GM12878 (cell line): Measurements from ENCODE around the gene LIMK1. TPM values are rescaled to one million over a fixed set of nuclear protein-coding genes. Genes with fewer than 3 reads are reported as not detected.

Source experiments
- ATAC-seq: fragments of 200-7000 bp; cut with Tn5 transposase; 3 replicates; pipeline ENCODE4 v1.9.1; 2020; ENCODE audit warnings: mild to moderate bottlenecking, moderate library complexity
- BruUV-seq: library from RNA; stranded (reverse); fragments of 400-500 nt; replicated peaks from 2 replicates; lab custom pipeline; 2021; lab: Mats Ljungman, UMichigan
- CTCF ChIA-PET: fragments of 300-600 bp; sonication (Branson Sonifier 250); formaldehyde crosslinking; extraction: SDS; loops from one replicate; lab custom pipeline; 2021; ENCODE audit warnings: inconsistent platforms; lab: Yijun Ruan, JAX
- POLR2A ChIA-PET: fragments of 350-600 bp; formaldehyde crosslinking; extraction: SDS; loops from one replicate; lab custom pipeline; 2021; ENCODE audit warnings: inconsistent platforms; lab: Charles Lee
- RAD21 ChIA-PET: fragments of 300-600 bp; sonication (Branson Sonifier 250); formaldehyde crosslinking; loops from one replicate; lab custom pipeline; 2023; ENCODE audit warnings: antibody characterized with exemption; ENCODE audit not compliant: unreplicated experiment; lab: Charles Lee
- SMC1A ChIA-PET: fragments of 300-600 bp; sonication (Branson Sonifier 250); formaldehyde crosslinking; loops from one replicate; lab custom pipeline; 2023; ENCODE audit not compliant: unreplicated experiment, uncharacterized antibody; lab: Charles Lee
- DNase-seq: peaks from one replicate; pipeline ENCODE4 v3.0.0-alpha.2; 2011; ENCODE audit warnings: low read depth, low spot score
- FAIRE-seq: peaks from 3 replicates; lab custom pipeline; 2011; peaks lifted over from hg19 to GRCh38; lab: Jason Lieb, UNC
- H2AFZ ChIP-seq: 2 replicates; pipeline ENCODE4 v1.6.0; 2011; ENCODE audit warnings: low read depth, low read length, control low read depth; ENCODE audit not compliant: control insufficient read depth
- H3K27ac ChIP-seq: 2 replicates; pipeline ENCODE4 v1.5.1; 2011; ENCODE audit warnings: control low read depth; ENCODE audit not compliant: control insufficient read depth, insufficient read depth
- H3K27me3 ChIP-seq, 2 experiments: replicated peaks in 1 of 2; 2 replicates each; pipeline versions ENCODE4 v1.6.0 to v1.6.1; 2011; ENCODE audit warnings: low read length in 1 of 2; ENCODE audit not compliant: control insufficient read depth in 2 of 2, insufficient read depth in 2 of 2
- H3K36me3 ChIP-seq, 2 experiments: 2 replicates each; pipeline ENCODE4 v1.5.1; 2011; ENCODE audit warnings: low read length in 1 of 2; ENCODE audit not compliant: control insufficient read depth in 2 of 2, insufficient read depth in 2 of 2
- H3K4me1 ChIP-seq: 2 replicates; pipeline ENCODE4 v1.6.1; 2011; ENCODE audit warnings: mild to moderate bottlenecking, low read length, moderate library complexity, mixed read lengths; ENCODE audit not compliant: control insufficient read depth, insufficient read depth
- H3K4me2 ChIP-seq: 2 replicates; pipeline ENCODE4 v1.6.0; 2011; ENCODE audit warnings: control low read depth; ENCODE audit not compliant: control insufficient read depth, insufficient read depth
- H3K4me3 ChIP-seq: fragments of 200-600 bp; sonication (generic); 2 replicates; pipeline ENCODE4 v1.5.1; 2016
- H3K79me2 ChIP-seq: 2 replicates; pipeline ENCODE4 v1.6.0; 2011; ENCODE audit warnings: low read length; ENCODE audit not compliant: control insufficient read depth, insufficient read depth
- H3K9ac ChIP-seq: 2 replicates; pipeline ENCODE4 v1.8.0; 2011; ENCODE audit warnings: low read length, control low read depth, mixed read lengths; ENCODE audit not compliant: control insufficient read depth, insufficient read depth
- H3K9me3 ChIP-seq: replicated peaks from 3 replicates; pipeline ENCODE4 v1.5.1; 2011; ENCODE audit warnings: mild to moderate bottlenecking, low read length; ENCODE audit not compliant: control insufficient read depth, insufficient read depth
- H4K20me1 ChIP-seq: 2 replicates; pipeline ENCODE4 v1.6.0; 2011; ENCODE audit not compliant: control insufficient read depth, insufficient read depth
- ASH2L ChIP-seq: fragments of 300-600, 200-600 bp; sonication (generic); IDR thresholded peaks from 2 replicates; pipeline ENCODE4 v1.6.1; 2017; ENCODE audit warnings: low read depth, mild to moderate bottlenecking, borderline replicate concordance
- ATF2 ChIP-seq: IDR thresholded peaks from 2 replicates; pipeline ENCODE4 v1.6.1; 2012; ENCODE audit warnings: low read length, inconsistent platforms
- HCFC1 ChIP-seq: fragments of 150-350 bp; IDR thresholded peaks from 2 replicates; pipeline ENCODE4 v1.6.1; 2014; ENCODE audit warnings: low read length
- MTA3 ChIP-seq: IDR thresholded peaks from 2 replicates; pipeline ENCODE4 v1.6.1; 2012; ENCODE audit warnings: low read length, inconsistent platforms, borderline replicate concordance
- RCOR1 ChIP-seq: conservative IDR thresholded peaks from 2 replicates; pipeline ENCODE4 v1.6.1; 2012; ENCODE audit warnings: low read depth, low read length, improper control_type of control experiment
- RUNX3 ChIP-seq: IDR thresholded peaks from 2 replicates; pipeline ENCODE4 v1.6.1; 2012; ENCODE audit warnings: low read length, inconsistent platforms
- SUPT20H ChIP-seq: IDR thresholded peaks from 2 replicates; pipeline ENCODE4 v1.6.1; 2011; ENCODE audit warnings: low read depth, mild to moderate bottlenecking, low read length, moderate library complexity, borderline replicate concordance; ENCODE audit not compliant: control insufficient read depth
- ZBTB33 ChIP-seq: fragments of 450-650 bp; IDR thresholded peaks from 2 replicates; pipeline ENCODE4 v1.6.1; 2017; ENCODE audit warnings: mild to moderate bottlenecking
- ZNF207 ChIP-seq: fragments of 450-650 bp; IDR thresholded peaks from 2 replicates; pipeline ENCODE4 v1.6.1; 2014; ENCODE audit warnings: antibody characterized with exemption, mild to moderate bottlenecking, borderline replicate concordance
- ZNF592 ChIP-seq: fragments of 450-650 bp; IDR thresholded peaks from 2 replicates; pipeline ENCODE4 v1.6.1; 2017; ENCODE audit warnings: mild to moderate bottlenecking, moderate library complexity
- ZNF622 ChIP-seq: fragments of 450-650 bp; IDR thresholded peaks from 2 replicates; pipeline ENCODE4 v1.6.1; 2017; ENCODE audit warnings: mild to moderate bottlenecking, inconsistent platforms
- ZZZ3 ChIP-seq: IDR thresholded peaks from 2 replicates; pipeline ENCODE4 v1.6.1; 2011; ENCODE audit warnings: low read depth; ENCODE audit not compliant: control insufficient read depth, insufficient read length
- WGBS: methylation state at CpG from one replicate; pipeline ENCODE4 v1.1.6; 2016; ENCODE audit warnings: low lambda C conversion rate; ENCODE audit not compliant: insufficient replicate concordance, insufficient coverage; ENCODE audit errors: missing lambda C conversion rate; 5-methylcytosine and 5-hydroxymethylcytosine counted together
- in situ Hi-C: fragments of 300-500 bp; cut with MboI; formaldehyde crosslinking; loops from 9 replicates; pipeline ENCODE4 v1.14.3; 2018; ENCODE audit warnings: mixed read lengths
- intact Hi-C: fragments of 100-400 bp; cut with micrococcal nuclease; formaldehyde crosslinking; loops from one replicate; pipeline ENCODE4 v1.14.2; 2022; ENCODE audit not compliant: unreplicated experiment
- polyA plus RNA-seq, 11 experiments: library from polyadenylated mRNA; depleted of rRNA in 4 of 11; unstranded in 6 of 11; stranded (reverse) in 5 of 11; fragments of >200 nt; fragmentation: Nextera tagmentation in 4 of 11; fragmentation: Illumina TruSeq in 1 of 11; extraction: Ambion mirVana in 4 of 11; extraction: Trizol in 1 of 11; gene quantifications; 1 replicate in 1 of 11; 2 replicates in 10 of 11; pipeline versions ENCODE4 v1.2.1 to v1.2.3, GENCODE V29; 2011 to 2016; ENCODE audit warnings: inconsistent platforms in 2 of 11, missing spikeins in 2 of 11, low read depth in 1 of 11
- total RNA-seq, 4 experiments: library from RNA; depleted of rRNA in 3 of 4; stranded (reverse); fragments of >200 nt in 3 of 4; fragmentation: Illumina TruSeq in 1 of 4; extraction: Trizol in 1 of 4; gene quantifications; 2 replicates each; pipeline versions ENCODE4 v1.2.1 to v1.2.3, GENCODE V29; 2013 to 2021
- TF ChIP-seq, protein P1 (sequence below): fragments of 450-650 bp; IDR thresholded peaks from 2 replicates; pipeline ENCODE4 v1.6.1; 2014; ENCODE audit warnings: mild to moderate bottlenecking

The LIMK1 gene
- total and polyA plus RNA-seq, 10 of the 15 experiments (the other 5 are each of a cell fraction or from before 2014, with no cell fraction given): 0.71 to 59.4 (median 28.8) TPM

GRCh38 chr7:74040101-74040790, 43.4 kb upstream of the LIMK1 start:
- WGBS: 56% methylated on average over 13 of the region's 13 CpGs
- ChIA-PET CTCF (no interaction called here), SMC1A (no interaction called here), POLR2A (no interaction called here), RAD21 (no interaction called here)
- Histone ChIP-seq H3K9me3 (no peaks in the 10 kb centered on the region), H3K27ac (no peak overlapping the region), H4K20me1 (no peaks in the 10 kb centered on the region), H3K79me2 (no peaks in the 10 kb centered on the region), H2AFZ (no peak overlapping the region), H3K27me3 (peaks cover 0 to 3% of the 10 kb centered on the region in 2 experiments; a peak in 2 of 4 replicates), H3K9ac (no peak overlapping the region), H3K4me3 (no peak overlapping the region), H3K4me1 (no peaks in the 10 kb centered on the region), H3K36me3 (no peaks in the 10 kb centered on the region), H3K4me2 (no peak overlapping the region)
- ATAC-seq (no peak), DNase-seq (no peak), FAIRE-seq (no peak)
- intact Hi-C loops (no loop called here), in situ Hi-C loops (no loop called here)
- BruUV-seq: no TSS peak
- TF ChIP-seq RUNX3 (no peak), ZNF207 (no peak), HCFC1 (no peak), RCOR1 (no peak), ZNF592 (no peak), ZBTB33 (no peak), MTA3 (no peak), ASH2L (no peak), ZNF622 (no peak), SUPT20H (no peak), ZZZ3 (no peak), ATF2 (no peak)
- TF ChIP-seq, protein P1, sequence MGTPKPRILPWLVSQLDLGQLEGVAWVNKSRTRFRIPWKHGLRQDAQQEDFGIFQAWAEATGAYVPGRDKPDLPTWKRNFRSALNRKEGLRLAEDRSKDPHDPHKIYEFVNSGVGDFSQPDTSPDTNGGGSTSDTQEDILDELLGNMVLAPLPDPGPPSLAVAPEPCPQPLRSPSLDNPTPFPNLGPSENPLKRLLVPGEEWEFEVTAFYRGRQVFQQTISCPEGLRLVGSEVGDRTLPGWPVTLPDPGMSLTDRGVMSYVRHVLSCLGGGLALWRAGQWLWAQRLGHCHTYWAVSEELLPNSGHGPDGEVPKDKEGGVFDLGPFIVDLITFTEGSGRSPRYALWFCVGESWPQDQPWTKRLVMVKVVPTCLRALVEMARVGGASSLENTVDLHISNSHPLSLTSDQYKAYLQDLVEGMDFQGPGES: no peak
